Myocyte (in vitro differentiated cells): ENCODE results near the gene NR1H3. TPM values are rescaled to one million over a fixed set of nuclear protein-coding genes. Genes with fewer than 3 reads are reported as not detected.

Source experiments
- DNase-seq: peaks from one replicate; pipeline ENCODE4 v3.0.0-alpha.2; 2012; ENCODE audit warnings: low read depth
- total RNA-seq: library from RNA; depleted of rRNA; stranded (reverse); fragments of >200 nt; gene quantifications from 2 replicates; pipeline ENCODE4 v1.2.3, GENCODE V29; 2014

Gene NR1H3
- total RNA-seq, 1 donor from 2014 or later = 11.3 TPM

- no peak for DNase-seq
Measured at GRCh38 chr11:47243454-47243853, 14.3 kb upstream of the NR1H3 start.

- DNase-seq = no peak
Measured at GRCh38 chr11:47244448-47245350, 13.1 kb upstream of the NR1H3 start.

GRCh38 chr11:47245611-47246357, 12.0 kb upstream of the NR1H3 start:
- DNase-seq = no peak

- no peak for DNase-seq
Measured at GRCh38 chr11:47247502-47247901, 10.3 kb upstream of the NR1H3 start.

GRCh38 chr11:47248304-47248663, 9.5 kb upstream of the NR1H3 start:
- DNase-seq = no peak

- DNase-seq = peak; percentile 88
Measured at GRCh38 chr11:47248664-47249377, 9.0 kb upstream of the NR1H3 start, which contains the start of gene ACP2. Gene ACP2, minus strand, starts transcription at chr11:47248814. Its CDS starts 25 bp downstream, at chr11:47248789.

- no peak for DNase-seq
Measured at GRCh38 chr11:47249378-47249715, 8.4 kb upstream of the NR1H3 start.

GRCh38 chr11:47251751-47252150, 6.0 kb upstream of the NR1H3 start:
- DNase-seq = no peak

- no peak for DNase-seq
Measured at GRCh38 chr11:47253660-47254059, 4.1 kb upstream of the NR1H3 start.

GRCh38 chr11:47254386-47254785, 3.4 kb upstream of the NR1H3 start:
- peak; percentile 28 for DNase-seq

GRCh38 chr11:47256374-47256773, 1.4 kb upstream of the NR1H3 start:
- DNase-seq = no peak

- no peak for DNase-seq
Measured at GRCh38 chr11:47257177-47257516, 649 bp upstream of the NR1H3 start.

GRCh38 chr11:47258317-47258902, 614 bp downstream of the NR1H3 start:
- DNase-seq = no peak

GRCh38 chr11:47259232-47259977, 1.6 kb downstream of the NR1H3 start:
- peak; percentile 47 for DNase-seq

GRCh38 chr11:47260366-47260765, 2.6 kb downstream of the NR1H3 start:
- DNase-seq = no peak

GRCh38 chr11:47261291-47261800, 3.5 kb downstream of the NR1H3 start:
- DNase-seq = no peak

GRCh38 chr11:47264119-47264518, 6.3 kb downstream of the NR1H3 start:
- no peak for DNase-seq

- DNase-seq = no peak
Measured at GRCh38 chr11:47264521-47264920, 6.7 kb downstream of the NR1H3 start.

GRCh38 chr11:47267876-47268275, 10.1 kb downstream of the NR1H3 start:
- no peak for DNase-seq

- no peak for DNase-seq
Measured at GRCh38 chr11:47268448-47269001, 10.7 kb downstream of the NR1H3 start.
